ENCODE data around the gene TSPAN18.

Gene TSPAN18

DNA sequence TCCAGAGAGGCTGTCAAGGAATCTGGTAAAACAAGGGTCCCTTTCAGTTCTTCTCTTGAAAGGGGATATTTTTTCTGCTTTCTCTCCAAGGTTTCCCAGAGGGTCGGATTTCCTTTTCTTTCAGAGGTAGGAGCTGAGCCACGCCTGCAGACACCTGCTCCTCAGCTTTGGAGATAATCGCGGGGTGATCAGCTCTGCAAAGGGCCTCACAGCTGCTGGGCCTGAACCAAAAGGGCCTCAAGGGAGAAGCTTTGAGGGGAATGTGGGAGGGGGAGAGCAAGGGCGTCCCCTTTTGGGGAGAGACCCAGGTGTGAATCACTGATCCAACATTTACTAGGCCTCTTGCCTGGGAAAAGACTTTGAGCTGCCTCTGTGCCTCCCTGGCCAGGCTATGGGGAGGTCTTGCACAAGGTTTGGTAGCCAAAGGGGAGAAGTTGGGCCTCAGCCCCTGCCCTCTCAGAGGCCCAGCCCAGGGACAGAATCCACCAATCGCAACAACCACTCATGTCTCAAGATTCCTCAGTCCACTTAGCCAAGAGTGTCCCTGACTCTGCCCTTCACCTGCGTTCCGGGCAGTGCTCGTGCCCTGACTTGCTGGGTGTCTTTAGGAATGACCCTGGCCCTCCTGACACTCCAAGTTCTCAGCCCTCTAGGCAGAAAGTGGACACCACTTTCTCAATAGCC, 237.9 kb downstream of the TSPAN18 start:
- intact Hi-C loops (cut with DNase I), result no loop called here
- DNase-seq, result no peak

DNA sequence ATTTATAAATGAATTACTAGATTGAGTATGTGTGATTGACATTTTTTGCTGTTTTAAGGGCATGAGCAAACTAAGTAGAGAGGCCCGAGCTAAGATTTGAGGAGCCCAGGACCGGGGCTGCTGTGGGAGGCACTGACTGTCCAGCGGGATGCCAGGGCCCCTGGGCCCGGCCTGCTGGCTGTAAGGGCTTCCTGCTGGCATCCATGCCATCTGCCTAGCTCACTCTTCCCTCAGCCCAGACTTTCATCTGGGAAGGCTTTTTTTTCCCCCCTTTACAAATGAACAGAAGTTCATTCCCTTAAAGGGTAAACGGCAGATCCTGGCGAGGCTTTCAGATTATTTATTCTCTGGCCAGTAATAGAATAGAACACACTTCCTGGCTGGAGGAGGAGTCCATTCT, 239.9 kb downstream of the TSPAN18 start:
- DNase-seq, result no peak
- intact Hi-C loops (cut with DNase I), result no loop called here

DNA sequence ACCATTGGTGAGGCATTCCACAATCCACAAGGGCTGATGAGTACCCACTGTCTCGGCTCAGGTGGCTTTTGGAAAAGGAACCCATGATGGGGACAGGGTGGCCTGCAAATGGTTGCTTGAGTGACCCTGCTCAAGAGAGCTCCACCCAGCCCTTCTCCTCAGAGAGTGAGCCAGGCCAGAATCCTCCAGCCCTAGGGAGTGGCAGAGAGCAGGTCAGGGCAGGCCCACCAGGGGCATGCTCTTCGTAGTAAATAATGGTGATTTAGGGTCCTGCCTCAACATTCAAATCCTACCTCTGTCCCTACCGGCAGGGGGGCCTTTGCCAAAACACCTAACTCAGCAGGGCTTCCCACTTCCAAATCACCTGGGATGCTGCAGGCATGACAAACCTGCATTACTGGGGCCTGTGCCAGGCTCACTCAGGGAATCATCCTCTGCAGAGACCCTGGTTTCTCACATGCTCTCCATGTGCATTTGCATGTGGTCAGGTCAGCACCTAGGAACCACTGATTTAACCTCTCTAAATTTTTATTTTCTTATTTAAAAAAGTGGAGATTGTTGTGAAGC, 241.3 kb downstream of the TSPAN18 start:
- DNase-seq, result no peak
- intact Hi-C loops (cut with DNase I), result no loop called here

DNA sequence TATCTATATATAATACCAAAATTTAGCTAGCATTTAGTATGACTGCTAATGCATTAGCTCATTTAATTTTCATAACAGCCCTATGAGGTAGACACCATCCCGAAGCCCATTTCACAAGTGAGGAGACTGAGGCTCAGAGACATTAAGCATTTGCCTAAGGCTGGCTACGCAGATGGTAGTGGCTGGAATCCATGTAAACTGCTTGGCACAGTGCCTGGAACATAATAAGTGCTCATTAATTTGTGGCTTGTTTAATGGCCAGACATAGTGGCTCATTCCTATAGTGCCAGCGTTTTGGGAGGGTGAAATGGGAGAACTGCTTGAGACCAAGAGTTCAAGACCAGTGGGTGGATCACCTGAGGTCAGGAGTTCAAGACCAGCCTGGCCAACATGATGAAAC, 241.7 kb downstream of the TSPAN18 start:
- no peak for DNase-seq

DNA sequence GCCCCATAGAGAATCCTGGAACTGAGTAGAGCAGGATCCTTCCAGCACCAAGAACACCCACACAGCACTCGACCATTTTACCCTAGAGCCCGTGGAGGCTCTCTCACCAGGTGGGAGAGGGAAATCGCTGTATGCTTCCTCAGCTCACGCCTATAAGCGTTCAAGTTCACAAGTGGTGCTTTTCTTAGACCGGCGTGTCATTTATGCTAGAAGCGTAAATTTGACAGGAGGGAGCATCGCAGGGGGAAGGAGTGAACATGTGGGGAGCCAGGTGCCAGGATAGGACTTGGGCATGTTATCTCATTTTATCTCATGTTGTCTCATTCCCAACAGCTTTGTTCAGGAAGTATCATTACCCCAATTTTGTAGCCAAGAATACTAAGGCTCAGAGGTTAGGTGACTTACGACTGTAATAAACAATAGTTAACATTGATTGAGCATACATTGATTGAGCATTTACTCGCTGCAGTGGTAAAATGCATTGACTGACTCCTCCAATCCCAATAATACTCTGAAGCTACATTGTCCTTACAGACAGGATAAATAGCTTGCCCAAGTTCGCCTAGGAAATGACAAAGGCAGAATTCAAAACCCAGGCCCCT, 243.0 kb downstream of the TSPAN18 start:
- intact Hi-C loops (cut with DNase I), result no loop called here
- no peak for DNase-seq

More for the DNA sequence above, 241.7 kb downstream of the TSPAN18 start:
- intact Hi-C loops (cut with DNase I), result no loop called here

DNA sequence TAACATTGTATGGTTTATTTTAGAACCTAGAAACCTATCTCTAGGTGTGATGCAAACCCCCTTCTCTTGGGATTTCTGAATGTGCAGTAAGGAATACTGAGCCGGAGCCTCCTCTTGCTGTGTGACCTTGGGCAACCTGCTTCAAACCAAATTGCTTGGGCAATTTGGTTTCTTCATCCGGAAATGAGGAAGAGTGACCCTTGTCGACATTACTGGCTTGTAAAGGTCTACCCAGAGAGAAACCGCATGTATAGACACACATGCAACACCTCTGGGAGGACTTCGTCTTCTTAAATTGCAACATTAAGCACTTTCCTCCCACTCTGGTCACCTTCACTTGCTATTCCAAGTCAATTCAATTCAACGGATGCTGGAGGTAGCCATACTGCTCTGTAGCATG, 243.5 kb downstream of the TSPAN18 start:
- intact Hi-C loops (cut with DNase I), result no loop called here
- DNase-seq, result no peak

DNA sequence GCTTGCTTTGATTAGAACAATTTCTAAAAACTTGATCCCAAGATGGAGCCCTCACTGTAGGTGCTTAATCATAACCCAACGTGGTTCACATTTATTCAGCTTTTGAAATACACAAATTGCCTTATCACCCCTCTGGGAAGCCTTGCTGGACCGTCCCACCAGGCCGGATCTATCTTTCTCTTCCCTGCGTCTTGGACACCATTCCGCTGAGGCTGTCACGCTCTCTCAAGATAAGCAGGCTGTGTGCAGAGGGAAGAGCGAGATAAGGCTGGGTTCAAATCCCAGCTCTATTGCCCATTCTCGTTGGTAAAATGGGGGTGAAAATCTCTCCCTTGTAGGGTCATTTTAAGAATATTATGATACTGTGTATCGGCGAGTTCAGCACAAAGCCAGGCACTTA, 244.4 kb downstream of the TSPAN18 start:
- no peak for DNase-seq
- intact Hi-C loops (cut with DNase I), result no loop called here

DNA sequence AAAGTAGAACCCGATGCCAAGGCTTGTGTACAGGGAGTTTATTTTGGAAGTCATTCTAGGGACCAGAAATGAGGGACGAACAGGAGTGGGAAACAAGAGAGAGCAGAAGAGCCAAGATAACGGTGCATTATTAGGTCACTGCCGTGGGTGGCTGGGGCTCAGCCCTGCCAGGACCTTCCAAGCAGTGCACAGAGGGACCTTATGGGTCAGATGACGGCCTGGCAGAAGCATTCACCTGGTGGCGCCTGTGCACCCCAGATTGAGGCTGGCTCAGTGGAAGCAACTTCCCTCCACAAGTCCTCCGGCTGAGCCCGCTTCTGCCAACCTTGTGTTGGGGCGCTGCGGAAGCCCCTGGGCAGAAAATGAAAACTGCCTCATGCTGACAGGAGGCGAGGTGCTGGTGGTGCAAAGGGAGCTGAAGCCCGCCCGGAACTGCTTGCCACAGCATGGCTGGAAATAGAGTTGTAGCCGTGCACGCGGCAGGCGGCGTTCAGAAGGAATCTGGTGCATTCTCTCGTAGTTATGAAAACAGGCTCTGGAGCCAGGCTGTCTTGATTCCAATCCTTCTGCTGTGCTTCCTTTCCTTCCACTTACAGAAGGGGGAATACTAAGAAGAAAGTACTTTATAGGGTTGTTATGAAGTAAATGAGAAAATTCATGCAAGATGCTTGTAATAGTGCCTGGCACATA, 246.1 kb downstream of the TSPAN18 start:
- intact Hi-C loops (cut with DNase I), result no loop called here
- DNase-seq, result no peak

- DNase-seq, result no peak
- intact Hi-C loops (cut with DNase I), result no loop called here
Measured at GRCh38 chr11:44973632-44974401, 247.1 kb downstream of the TSPAN18 start.

DNA sequence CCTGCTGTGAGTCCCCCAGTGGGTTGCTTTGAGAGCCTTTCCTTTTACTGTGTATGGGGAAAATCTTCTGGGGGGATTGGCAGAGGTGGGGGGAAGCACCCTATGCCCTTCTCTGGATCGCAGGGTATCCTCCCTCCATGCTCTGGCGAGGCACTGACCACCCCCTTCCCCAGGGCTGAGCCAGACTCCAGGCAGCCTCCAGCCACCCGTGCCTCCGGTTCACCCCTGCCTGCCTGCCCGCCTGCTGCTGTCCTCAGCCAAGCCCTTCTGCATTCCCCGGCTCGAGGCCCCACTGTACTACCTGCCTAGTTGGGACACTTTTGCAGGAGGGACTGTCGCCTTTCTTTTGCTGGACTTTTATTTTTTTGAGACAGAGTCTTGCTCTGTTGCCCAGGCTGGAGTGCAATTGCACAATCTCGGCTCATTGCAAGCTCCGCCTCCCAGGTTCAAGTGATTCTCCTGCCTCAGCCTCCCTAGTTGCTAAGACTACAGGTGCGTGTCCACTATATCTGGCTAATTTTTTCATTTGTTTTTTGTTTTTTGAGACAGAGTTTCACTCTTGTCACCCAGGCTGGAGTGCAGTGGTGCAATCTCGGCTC, 247.7 kb downstream of the TSPAN18 start:
- intact Hi-C loops (cut with DNase I), result no loop called here

DNA sequence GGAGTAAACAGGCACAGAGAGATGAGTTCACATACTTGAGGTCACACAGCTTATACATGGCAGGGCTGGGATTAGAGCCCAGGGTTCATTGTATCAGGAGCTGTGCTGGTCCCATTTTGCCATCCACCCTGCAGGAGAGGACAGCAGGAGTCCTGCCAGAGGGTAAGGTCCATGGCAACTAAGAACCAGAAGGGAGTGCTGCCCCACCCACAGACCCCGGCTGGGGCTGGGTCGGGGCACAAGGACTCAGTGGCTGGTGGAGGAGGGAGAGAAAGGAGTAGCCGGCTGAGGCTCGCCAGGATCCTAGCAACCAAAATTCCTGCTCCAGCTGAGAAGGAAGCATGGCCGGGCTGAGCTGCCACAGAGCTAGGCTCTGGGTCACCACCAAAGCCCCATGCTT, 249.8 kb downstream of the TSPAN18 start:
- intact Hi-C loops (cut with DNase I), result no loop called here
- no peak for DNase-seq

More for the DNA sequence above, 247.7 kb downstream of the TSPAN18 start:
- no peak for DNase-seq

DNA sequence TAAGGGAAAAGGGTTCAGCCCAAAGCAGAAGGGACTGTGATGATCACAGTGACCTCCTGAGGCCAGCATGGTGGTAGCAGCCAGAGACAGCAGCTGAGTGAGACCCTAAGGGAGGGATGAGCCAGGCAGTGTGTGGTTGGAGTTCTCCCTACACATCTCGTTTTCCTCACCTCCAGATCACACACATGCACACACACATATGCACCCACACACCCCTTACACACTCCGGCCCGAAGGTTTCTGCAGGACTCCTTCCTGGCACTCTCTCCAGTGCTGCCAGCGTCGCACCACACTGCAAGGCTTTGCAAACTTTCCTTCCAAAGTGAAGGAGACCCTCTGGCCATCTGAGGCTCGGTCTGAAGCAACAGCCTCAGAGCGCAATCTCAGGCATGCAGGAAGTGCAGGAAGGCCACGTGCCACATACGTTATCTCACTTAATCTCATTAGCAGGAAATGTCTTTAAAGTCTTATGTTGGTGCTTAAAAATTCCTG, 250.8 kb downstream of the TSPAN18 start:
- intact Hi-C loops (cut with DNase I), result no loop called here
- DNase-seq, result no peak

GRCh38 chr11:44978274-44978960, 251.7 kb downstream of the TSPAN18 start:
- intact Hi-C loops (cut with DNase I), result no loop called here
- DNase-seq, result no peak

- no peak for DNase-seq
- intact Hi-C loops (cut with DNase I), result no loop called here
Measured at GRCh38 chr11:44978961-44979331, 252.2 kb downstream of the TSPAN18 start.

GRCh38 chr11:44979543-44980399, 253.0 kb downstream of the TSPAN18 start:
- no peak for DNase-seq
- intact Hi-C loops (cut with DNase I), result no loop called here

DNA sequence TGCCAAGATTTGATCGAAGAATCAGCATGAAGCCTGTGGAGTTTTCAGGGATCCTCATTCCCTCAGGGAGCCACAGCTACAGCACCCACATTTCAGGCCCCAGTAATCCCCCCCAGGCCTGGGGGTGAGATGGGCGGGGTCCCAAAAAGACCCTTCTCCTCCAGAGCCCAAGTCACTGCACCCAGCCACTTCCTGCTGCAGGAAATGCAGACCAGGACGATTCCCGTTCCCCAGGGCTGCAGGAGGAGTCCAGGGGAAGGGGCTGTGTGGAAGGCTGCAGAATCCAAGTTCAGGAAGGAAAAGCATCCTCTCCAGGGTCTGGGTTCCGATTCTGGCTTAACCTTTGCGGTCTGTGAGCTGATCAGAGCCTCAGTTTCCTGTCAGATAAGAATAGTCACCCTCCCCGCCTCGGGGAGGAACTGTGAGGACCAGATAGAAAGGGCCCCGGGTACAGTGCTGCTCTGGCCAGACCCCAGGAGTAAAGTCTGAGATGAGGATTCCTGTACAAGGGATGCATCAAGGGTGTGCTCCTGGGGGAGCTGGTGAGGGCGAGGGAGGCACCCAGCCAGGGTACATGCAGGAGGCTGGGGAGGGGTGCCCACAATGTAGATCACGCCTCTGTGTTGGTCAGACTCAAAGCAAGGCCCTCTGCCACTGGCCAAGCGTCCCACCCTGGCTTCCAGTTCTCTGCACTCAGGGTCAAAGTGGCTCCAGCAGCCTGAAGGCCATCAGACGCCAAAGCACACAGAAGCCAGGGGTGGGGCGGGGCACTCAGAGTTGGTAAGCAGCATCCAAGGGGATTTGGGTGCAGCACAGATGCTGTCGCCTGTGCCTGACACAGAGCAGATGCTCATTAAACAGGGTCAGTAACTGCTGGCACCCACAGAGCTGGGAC, 254.0 kb downstream of the TSPAN18 start:
- no peak for DNase-seq
- intact Hi-C loops (cut with DNase I), result no loop called here

Measured in head of caudate nucleus (tissue), 42 donors.